HG02678 (cell line): ENCODE results near the gene LDLRAD4.
"Not testable (repeated sequence)": the region's sequence is repeated elsewhere in the genome, so short reads cannot be mapped to it uniquely, and the experiment has no call there.

Experiments
- ATAC-seq: cut with Tn5 transposase; IDR thresholded peaks from one replicate; pipeline ENCODE4 v1.9.1; 2021; ENCODE audit warnings: mild to moderate bottlenecking, moderate library complexity; ENCODE audit not compliant: unreplicated experiment

Gene LDLRAD4

DNA sequence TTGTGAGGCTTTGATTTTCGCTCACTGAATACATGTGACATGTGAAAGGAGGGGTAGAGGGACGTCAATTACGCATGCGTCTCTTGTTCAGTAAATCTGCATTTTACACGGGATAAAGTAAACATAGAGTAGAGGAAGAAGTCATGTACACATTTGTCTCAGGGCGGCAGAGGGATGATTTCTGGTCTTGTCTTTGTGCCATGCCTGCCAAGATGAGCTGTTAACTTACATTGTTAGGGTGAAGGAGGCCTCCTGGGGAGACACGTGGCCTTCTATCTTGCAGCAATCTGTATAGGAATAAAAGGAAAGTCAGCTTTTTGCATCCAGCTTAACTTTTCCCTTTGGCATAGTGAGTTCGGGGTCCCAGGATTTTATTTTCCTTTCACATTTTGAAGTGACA is 106.3 kb downstream of the LDLRAD4 start:
- ATAC-seq = no peak

- no peak for ATAC-seq
Measured at GRCh38 chr18:13328213-13328612, 109.7 kb downstream of the LDLRAD4 start.

- ATAC-seq = no peak
Measured at GRCh38 chr18:13330996-13331395, 112.4 kb downstream of the LDLRAD4 start.

DNA sequence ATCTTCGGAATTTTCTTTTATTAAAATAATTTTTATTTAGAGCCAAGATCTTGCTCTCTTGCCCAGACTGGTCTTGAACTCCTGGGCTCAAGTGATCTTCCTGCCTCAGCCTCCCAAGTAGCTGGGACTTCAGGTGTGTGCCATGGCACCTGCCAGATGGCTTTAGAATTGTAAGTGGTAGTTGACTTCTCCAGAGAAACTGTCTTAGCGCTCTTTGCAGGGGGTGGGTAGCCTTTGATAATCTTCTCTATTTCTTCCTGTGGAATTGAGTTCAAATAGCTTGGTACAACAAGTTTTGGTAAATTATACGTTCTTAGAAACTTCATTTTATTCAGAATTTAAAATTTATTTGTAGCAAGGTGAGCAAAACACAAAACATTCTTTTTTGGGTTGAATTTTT is 113.3 kb downstream of the LDLRAD4 start:
- no peak for ATAC-seq

DNA sequence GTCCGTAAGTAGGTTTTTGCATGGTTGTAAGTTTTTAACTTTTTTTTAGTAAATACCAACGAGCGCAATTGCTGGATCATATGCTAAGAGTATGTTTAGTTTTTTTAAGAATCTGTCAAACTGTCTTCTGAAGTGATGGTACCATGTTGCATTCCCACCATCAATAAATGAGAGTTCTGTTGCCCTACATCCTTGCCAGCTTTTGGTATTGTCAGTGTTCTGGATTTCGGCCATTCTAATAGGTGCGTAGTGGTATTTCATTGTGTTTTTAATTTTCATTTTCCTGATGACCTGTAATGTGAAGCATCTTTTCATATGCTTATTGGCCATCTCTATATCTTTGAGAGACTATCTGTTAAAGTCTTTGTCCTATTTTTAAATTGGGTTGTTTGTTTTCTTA is 114.3 kb downstream of the LDLRAD4 start:
- ATAC-seq = no peak

- ATAC-seq = no peak
Measured at GRCh38 chr18:13335903-13336302, 117.3 kb downstream of the LDLRAD4 start.

- ATAC-seq = no peak
Measured at GRCh38 chr18:13336841-13337240, 118.3 kb downstream of the LDLRAD4 start.

GRCh38 chr18:13337369-13337768 is 118.8 kb downstream of the LDLRAD4 start:
- ATAC-seq = no peak

GRCh38 chr18:13338318-13338717 is 119.8 kb downstream of the LDLRAD4 start:
- ATAC-seq = no peak

GRCh38 chr18:13339653-13340052 is 121.1 kb downstream of the LDLRAD4 start:
- no peak for ATAC-seq

- not testable (repeated sequence) for ATAC-seq
Measured at GRCh38 chr18:13346449-13346848, 127.9 kb downstream of the LDLRAD4 start.

DNA sequence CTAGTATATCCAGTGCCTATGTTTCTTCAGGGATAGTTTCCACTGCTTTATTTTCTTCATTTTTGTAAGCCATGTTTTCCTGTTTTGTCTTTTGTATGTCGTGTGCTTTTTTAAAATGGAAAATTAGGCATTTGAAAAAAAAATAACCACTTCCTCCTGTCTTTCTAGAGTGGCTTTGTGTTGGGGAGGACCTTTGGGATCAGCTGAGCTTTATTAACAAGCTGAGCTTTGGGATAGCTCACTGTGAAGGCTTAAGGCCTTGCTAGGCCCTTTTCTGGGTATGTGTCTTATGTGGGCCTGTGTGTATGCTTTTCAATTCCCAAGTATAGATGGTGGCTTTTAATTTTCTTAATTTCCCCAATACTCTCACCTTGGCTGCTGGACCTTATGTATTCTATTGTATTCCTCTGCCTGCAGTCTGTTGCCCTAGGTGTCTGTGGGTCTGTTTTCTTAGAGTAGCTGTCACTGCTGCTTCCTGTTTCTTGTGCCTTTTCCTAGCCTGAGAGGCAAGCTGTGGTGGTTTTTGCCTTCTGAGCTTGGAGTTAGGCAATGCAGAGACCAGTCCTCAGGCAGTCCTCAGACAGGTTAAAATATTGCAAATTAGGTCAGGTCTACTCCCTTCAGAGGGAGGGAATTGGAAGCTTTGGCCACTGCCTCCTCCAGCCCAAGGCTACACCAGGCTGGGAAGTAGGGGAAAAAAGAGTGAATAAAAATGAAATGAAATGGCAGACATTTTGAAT is 134.7 kb downstream of the LDLRAD4 start:
- ATAC-seq = no peak

DNA sequence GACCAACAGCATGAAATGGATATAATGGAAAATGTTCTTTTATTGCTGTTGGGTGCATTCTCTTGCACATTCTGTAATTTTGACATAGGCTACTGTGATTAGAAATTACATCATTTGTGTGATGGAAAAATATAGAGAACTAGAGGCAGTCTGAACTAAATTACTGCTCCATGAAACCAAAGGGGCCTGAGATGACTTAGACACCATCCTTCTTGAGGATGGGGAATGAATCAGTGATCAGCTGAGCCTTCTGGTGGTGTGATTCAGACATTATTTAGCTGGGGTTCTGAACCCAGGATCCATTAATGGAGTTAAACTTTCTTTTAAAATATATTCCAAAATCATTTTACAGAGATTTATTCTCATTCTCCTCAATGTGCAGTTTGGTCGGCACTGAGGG is 135.8 kb downstream of the LDLRAD4 start:
- ATAC-seq = no peak

DNA sequence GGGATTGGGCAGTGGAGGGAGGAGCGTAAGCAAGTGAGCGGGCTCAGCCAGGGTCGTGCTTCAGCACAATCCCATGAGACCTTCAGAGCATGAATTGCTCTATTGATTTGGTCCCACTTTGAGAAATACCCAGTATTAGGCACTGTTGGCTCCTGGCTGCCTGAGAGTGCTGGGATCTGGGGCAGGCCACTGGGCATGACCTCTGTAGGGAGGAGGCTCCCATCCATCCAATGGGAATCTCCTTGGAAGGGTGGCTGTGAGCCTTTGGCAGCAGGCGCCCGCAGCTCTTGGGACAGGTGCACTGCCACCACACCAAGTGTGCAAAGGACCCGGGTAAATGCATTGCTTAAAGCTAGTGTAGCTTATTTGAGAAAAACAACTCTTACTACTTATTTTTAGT is 137.5 kb downstream of the LDLRAD4 start:
- ATAC-seq = no peak

GRCh38 chr18:13357289-13357688 is 138.7 kb downstream of the LDLRAD4 start:
- ATAC-seq = no peak

DNA sequence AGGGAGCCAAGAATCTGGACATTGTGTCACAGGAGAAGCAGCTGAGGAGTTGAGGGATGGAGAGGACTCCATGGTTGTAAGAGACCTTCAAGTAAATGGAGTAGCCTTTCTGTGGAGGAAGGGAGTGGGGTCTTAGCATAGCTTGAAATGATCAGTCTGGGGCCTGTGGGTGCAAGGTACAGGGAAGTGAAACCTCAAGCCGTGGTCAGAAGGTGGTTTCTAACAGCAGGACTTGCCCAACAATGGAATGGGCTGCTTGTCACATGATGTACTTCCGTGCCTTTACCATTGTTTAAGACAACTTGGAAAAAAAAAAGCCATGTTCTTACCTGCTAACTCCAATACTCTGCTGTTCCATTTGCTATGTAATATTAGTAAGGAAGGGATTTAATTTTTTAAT is 140.7 kb downstream of the LDLRAD4 start:
- peak; percentile 48 for ATAC-seq

- no peak for ATAC-seq
Measured at GRCh38 chr18:13361431-13361830, 142.9 kb downstream of the LDLRAD4 start.

- ATAC-seq = no peak
Measured at GRCh38 chr18:13362051-13362450, 143.5 kb downstream of the LDLRAD4 start.

DNA sequence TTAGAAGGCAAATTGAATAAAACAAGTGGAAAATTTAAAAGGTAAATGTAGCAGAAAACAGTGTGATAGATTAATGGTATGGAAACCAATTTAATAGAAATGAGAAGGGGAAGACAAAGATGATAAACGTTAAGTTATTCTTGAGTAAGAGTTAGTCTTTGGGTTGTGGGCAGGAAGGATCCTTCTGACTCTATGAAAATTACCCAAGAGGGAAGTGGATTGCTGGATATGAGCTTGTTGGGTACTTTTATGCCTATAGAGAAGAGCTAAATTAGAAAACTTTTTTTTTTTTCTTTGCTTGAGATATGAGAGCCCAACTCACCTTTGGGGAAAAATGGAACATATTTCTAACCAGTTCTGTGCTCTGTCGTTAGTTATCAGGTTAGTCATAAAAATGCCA is 144.0 kb downstream of the LDLRAD4 start:
- no peak for ATAC-seq

DNA sequence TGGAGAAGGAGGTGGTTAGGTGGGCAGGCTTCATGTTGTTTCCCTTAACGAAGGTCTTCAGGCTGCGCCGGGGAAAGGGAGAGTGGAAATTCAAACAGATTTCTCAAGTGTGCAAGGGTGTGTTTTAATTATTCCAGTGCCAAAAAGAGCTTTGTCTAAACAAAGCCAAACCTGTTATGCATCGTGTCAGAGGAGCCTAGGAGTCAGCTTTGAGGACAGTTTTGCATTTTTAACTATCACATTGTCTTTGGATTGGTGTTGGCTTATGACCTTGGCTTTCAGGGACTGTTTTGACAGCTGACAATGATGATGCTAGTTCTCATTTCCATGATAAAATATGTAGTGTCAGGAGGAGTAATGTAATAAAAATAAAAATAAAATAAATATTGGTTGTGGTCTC is 144.8 kb downstream of the LDLRAD4 start:
- ATAC-seq = no peak

DNA sequence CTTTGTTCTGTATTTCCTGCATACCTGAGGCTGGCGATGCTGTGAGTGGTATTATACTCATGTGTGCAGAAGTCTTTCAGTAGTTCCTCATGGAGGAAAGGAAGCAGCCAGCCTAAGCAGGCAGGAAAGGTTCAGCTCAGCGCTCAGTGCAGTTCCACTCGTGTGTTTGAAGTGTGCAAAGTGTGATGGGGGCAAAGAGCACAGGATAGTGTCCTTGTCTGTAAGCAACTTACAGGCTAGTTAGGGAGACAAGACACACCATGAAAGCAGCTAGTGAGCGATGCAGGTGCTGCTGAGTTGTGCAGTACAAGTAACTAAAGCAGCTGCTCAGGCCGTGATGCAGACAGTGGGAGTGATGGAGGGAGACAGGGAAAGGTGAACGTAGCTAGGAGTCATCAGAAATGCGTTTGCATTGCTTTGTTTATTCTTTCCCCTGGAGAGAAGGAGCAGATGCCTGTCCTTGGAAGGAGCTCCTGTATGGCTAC is 146.2 kb downstream of the LDLRAD4 start:
- ATAC-seq = no peak

GRCh38 chr18:13366131-13366530 is 147.6 kb downstream of the LDLRAD4 start:
- no peak for ATAC-seq

DNA sequence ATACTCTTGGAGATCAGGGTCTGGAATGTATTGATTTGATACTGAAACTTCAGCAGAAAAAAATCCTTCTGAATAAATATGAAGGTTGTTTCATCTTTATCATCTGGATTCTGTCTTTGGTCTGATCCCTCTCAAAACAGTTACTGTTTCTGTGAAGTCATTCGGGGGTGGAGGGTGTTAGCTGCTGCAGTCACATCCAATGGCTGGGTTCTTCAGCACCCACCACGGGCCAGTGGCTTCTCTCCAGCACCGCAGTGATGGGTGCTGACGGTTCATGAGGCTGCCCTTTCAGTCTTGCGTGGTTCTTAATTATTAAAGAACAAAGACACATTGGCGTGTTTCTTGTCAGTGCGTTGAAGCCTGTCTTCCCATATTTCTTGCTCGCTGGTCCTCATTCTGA is 148.0 kb downstream of the LDLRAD4 start:
- no peak for ATAC-seq
